ENCODE measurements around the gene LTBP1.

GRCh38 chr2:32931945-32932709 lies 14.6 kb upstream of the LTBP1 start:
- TF ChIP-seq CTCF (IDR thresholded peaks at IDR 0.05; ENCODE audit: insufficient read depth, low read depth, low read length) (no peak), EZH2 (IDR thresholded peaks at IDR 0.05; ENCODE audit: insufficient read depth, low read length) (no peak)

All from astrocyte (in vitro differentiated cells and primary cell).